CD4-positive, alpha-beta T cell treated with Interleukin-21 for 1 hour (primary cell): Measurements from ENCODE around the gene GIPC1.
"Not testable (repeated sequence)": the region's sequence is repeated elsewhere in the genome, so short reads cannot be mapped to it uniquely, and the experiment has no call there.

Experiments
- DNase-seq: peaks from one replicate; pipeline ENCODE4 v3.0.0-alpha.2; 2020

Gene GIPC1

DNA sequence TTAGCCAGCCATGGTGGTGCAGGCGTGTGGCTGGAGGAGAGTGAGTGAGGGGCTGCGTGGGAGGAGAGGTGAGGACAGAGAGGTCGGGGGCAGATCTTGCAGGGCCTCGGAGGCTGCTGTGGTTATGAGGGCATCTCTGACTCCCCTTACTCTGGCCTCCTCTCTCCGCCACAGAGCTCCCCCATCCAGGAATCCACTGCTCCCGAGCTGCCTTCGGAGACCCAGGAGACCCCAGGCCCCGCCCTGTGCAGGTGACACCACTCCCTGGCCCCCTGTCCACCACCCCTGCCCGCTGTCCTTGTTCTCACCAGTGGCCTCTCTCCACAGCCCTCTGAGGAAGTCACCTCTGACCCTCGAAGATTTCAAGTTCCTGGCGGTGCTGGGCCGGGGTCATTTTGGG, 28.5 kb downstream of the GIPC1 start:
- no peak for DNase-seq

GRCh38 chr19:14463747-14464146, 32.2 kb downstream of the GIPC1 start:
- no peak for DNase-seq

GRCh38 chr19:14462401-14462800, 33.5 kb downstream of the GIPC1 start:
- DNase-seq, result not testable (repeated sequence)

GRCh38 chr19:14460935-14461334, 35.0 kb downstream of the GIPC1 start:
- DNase-seq, result no peak

- DNase-seq, result peak; percentile 66
Measured at GRCh38 chr19:14459703-14460102, 36.2 kb downstream of the GIPC1 start.

- not testable (repeated sequence) for DNase-seq
Measured at GRCh38 chr19:14452303-14452702, 43.6 kb downstream of the GIPC1 start.

DNA sequence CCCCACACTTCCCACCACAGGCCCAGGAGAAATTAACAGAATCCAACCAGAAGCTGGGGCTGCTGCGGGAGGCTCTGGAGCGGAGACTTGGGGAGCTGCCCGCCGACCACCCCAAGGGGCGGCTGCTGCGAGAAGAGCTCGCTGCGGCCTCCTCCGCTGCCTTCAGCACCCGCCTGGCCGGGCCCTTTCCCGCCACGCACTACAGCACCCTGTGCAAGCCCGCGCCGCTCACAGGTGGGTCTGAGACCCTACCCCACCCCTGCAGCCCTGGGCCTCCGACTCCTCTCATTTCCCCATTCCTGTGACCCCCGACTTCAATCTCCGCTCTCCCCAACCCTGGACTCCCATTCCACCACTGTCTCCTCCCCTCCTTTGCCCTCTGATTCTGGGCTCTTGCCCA, 45.1 kb downstream of the GIPC1 start:
- no peak for DNase-seq

- DNase-seq, result peak; percentile 79
Measured at GRCh38 chr19:14450168-14450874, 45.6 kb downstream of the GIPC1 start.

DNA sequence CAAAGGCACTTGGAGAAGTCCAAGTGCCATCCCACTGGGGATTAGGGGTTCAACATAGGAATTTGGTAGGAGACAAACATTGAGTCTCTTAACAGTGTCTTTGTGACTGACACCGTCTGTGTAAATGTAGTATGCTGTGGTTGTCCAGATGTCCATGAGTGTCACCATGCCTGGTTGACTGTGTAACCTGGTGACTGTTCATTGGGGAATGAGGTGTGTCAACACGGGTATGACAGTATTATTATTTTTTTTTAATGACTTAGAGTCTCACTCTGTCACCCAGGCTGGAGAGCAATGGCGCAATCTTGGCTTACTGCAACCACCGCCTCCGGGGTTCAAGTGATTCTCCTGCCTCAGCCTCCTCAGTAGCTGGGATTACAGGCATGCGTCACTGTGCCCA, 46.6 kb downstream of the GIPC1 start:
- DNase-seq, result no peak

GRCh38 chr19:14446336-14447036, 49.4 kb downstream of the GIPC1 start:
- no peak for DNase-seq

- no peak for DNase-seq
Measured at GRCh38 chr19:14443632-14444216, 52.2 kb downstream of the GIPC1 start.

DNA sequence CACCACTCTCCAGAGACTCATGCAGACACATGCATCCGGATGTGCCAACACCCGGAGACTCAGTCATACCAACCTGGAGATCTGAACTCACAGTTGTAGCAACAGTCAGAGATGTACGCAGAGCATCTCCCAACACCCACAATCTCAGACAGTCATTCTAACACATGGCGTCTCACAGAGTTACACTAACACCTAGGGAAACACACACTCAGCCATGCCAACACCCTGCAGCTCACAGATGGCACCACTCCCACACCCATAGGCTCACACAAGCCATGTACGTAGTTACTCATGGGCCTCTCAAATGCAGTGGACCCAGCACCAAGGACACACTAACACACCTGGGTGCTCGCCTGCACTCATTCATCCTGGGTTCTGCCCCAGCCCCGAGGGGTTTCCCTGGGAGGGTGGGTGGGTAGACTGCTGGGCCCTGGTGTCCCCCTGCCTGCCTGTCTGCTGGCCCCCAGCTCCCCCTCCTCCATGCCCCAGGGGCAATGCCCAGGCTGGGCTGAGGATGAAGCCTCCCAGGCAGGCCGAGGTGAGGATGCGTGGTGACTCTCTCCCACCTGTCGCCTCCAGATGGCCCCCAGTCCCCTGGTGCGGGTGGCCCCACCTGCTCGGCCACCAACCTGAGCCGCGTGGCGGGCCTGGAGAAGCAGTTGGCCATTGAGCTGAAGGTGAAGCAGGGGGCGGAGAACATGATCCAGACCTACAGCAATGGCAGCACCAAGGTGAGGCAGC, 52.9 kb downstream of the GIPC1 start:
- DNase-seq, result no peak

- no peak for DNase-seq
Measured at GRCh38 chr19:14441041-14441938, 54.6 kb downstream of the GIPC1 start.

DNA sequence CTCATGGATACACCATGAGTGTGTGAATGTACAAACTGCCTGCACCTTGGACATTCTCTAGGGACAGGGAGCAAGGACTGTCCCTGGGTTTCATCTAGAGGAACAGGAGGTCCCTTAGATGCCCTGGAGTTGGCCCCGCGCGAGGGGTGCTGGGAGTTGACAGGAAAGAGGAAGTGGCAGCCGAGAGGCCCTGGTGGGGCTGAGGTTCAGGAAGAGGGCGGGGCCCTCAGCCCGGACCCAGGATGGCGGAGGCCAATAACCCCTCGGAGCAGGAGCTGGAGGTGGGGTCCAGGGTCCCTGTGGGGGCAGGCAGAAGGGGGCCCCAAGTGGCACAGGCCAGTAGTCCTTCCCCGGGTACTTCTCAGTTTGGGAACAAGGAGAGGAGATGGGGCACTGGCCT, 55.9 kb downstream of the GIPC1 start:
- peak; percentile 79 for DNase-seq

DNA sequence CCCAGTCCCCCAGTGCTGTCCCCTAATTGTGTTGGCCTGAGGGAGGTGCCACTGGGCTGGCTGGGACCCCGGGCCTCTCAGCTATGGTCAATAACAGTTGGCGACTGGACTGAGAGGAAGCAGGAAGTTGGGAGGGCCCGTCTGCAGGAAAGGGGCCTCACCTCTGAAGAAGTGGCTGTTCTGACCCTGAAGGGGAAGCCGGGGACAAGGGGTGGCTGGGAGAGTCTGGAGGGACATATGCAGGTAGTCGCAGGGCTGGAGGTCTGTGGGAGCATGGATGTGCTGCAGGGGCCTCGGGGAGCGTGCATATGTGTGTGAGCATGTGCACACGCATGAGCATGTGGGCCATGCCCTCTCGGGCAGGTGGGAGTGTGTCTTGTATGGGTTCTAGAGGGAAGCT, 56.9 kb downstream of the GIPC1 start:
- no peak for DNase-seq

- no peak for DNase-seq
Measured at GRCh38 chr19:14437578-14438140, 58.3 kb downstream of the GIPC1 start.

DNA sequence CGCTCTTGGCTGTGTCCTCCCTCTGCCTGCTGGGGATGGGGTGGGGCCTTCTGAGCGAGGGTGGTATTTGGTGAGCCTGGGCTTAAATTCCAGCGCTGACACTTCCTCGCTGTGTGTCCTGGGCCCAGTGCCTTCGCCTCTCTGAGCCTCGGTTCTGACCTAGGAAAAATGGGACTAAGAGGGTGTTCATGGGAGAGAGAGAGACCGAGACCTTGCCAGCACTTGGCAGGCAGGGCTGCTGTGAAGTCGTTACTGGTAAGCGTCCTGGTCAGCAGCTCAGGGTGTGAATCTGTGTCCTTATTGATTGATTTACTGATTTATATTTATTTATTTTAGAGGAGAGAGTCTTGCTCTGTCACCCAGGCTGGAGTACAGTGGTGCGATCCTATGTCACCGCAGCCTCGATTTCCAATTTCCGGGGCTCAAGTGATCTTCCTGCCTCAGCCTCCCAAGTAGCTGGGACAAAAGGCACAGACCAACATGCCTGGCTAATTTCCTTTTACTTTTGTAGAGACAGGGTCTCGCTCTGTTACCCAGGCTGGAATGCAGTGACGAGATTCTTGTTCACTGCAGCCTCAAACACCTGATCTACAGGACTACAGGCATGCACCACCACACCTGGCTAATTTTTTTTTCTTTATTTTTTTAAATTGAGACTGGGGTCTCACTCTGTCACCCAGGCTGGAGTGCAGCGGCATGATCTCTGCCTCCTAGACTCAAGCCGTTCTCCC, 60.4 kb downstream of the GIPC1 start:
- DNase-seq, result peak; percentile 43

- DNase-seq, result no peak
Measured at GRCh38 chr19:14434543-14435319, 61.2 kb downstream of the GIPC1 start.

DNA sequence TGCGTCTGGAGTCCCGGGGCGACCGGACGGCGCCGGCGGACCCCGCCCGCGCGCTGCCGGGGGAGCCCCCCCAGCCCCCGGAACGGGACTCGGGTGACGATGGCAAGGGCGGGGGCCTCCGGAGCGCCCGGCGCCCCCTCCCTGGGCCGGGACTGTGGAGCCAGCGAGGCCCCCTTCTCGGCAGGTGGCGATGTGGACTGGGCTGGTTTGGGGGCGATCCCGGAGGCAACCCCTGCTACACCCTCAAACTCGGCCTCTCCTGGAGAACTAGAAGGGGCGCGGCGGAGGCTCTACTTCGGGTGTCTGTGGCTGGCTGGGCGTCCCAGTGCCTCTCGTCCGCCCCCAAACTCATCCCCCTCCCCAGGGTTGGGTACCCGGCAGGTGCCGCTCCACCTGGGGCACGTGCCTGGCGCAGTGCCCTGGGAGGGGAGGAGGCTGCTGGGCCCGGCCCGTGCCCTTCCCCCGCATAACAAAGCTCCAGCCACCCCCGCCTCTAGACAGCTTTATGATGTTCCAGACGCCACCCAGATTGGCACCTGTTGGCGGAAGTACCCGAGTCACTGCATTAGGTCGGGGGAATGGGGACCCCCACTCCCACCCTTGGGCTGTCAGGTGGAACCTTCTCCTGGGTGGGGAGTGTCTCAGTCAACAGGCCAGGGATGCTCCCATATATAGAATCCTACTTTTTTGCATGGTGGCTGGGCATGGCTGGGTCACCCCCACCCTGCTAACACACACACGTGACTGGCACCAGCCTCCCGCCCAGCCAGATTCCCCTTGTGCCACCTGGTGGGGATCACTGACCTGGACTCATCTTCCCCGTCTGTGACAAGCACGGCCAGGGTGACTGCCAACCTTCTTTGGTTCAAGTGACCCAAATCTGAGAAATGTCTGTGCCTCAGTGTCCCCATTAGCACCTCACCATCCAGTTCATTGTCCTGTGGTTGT, 62.1 kb downstream of the GIPC1 start:
- DNase-seq, result peak; percentile 60
